Amygdala (tissue), 56 donors: ENCODE data around the gene USP22.
"Not testable (repeated sequence)": the region's sequence is repeated elsewhere in the genome, so short reads cannot be mapped to it uniquely, and the experiment has no call there.

ENCODE experiments used
- DNase-seq, 56 donors: peaks; one replicate each; lab custom pipeline; 2025; lab: John Stamatoyannopoulos, UW

The USP22 gene

DNA sequence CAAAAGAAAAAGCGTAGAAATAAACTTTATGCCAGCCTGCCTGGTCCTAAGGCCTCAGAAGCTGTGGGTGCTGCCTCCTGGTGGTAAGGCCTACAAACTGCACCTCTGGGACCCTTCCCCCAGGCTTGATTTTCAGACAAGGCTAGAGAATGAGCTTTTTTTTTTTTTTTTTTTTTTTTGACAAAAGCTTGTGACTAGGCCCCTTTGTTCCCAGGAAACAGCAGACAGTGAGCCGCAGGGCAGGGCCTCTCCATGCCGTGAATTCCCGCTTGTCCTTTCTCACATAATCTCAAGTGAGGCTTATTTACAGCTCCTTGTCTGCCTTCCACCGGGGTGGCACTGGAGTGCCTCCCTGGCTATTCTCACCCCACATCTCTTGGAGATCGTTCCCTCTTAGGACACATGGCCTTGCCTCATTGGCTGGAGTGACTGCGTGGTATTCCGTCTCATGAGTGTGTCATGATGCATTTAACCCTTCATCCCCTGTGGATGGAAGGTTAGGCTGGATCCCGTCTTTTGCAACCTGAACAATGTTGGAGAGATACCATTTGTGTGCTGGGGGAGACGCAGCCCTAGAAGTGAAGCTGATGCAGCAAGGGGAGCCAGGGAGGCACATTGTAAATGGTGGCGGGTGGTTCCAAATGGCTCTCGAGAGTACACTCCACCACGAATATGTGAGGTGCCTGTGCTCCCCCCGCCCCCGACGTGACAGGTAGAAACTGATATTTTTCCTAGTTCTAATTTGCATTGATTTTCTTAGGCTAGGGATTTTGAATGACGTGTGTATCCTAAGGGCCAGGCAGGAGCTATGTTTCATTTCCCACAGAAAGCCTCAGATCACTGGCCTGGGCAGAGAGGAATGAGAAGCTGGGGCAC lies 49.6 kb downstream of the USP22 start:
- DNase-seq, result peak in 47 of 56 donors; percentile 26 to 92 (median 67)

DNA sequence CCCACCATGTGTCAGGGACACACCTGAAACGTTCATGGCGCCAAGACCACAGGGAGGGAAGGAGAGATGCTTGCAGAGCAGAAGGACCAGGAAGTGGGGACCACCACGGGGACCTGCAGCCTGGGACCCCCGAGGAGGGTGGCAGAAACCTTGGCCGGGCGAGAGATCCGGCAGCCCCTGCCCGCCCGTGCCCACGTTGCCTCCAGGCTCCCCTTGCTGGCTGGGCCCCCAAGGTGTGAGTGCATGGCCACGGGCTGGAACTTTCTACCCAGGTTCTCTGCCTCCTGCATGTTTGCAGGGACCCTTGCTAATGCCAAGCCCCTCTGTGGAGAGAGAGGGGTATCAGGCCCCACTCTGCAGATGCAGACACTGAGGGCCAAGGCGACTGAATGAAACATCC lies 50.4 kb downstream of the USP22 start:
- no peak for DNase-seq

DNA sequence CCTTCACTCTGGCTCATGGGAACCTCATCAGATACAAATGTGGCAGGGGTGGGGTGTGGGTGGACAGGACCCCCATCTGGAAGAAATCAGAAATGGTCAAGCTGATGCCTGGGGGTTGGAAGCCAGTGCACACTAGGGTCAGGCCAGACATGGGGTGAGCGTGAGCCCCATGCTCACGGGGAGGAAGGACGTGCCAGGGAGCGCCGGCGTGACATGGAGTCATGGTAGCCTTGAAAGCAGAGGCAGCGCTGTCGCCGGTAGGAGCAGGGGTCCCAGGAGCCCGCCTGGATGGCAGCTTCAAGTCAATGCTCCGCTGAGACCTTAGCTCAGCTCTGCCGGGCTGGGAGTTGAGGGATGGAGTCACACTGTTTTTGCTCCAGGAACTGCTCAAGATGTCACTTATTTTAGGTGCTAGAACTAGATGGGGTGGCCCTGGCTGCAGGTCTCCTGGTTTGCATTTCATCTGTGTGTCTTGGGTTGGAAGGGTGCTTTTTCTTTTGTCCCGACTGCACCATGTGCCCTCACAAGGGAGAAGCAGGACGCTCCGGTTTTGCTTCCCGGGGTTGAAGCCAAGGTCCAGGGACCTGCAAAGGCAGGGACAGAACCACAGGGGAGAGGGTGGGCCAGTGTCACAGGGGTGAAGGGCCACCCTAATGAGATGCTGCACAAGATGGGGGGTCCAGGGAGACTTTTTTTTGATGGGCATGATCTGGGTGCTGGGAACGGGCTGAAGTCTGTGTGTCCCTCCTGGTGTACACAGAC lies 51.4 kb downstream of the USP22 start:
- DNase-seq, result no peak

DNA sequence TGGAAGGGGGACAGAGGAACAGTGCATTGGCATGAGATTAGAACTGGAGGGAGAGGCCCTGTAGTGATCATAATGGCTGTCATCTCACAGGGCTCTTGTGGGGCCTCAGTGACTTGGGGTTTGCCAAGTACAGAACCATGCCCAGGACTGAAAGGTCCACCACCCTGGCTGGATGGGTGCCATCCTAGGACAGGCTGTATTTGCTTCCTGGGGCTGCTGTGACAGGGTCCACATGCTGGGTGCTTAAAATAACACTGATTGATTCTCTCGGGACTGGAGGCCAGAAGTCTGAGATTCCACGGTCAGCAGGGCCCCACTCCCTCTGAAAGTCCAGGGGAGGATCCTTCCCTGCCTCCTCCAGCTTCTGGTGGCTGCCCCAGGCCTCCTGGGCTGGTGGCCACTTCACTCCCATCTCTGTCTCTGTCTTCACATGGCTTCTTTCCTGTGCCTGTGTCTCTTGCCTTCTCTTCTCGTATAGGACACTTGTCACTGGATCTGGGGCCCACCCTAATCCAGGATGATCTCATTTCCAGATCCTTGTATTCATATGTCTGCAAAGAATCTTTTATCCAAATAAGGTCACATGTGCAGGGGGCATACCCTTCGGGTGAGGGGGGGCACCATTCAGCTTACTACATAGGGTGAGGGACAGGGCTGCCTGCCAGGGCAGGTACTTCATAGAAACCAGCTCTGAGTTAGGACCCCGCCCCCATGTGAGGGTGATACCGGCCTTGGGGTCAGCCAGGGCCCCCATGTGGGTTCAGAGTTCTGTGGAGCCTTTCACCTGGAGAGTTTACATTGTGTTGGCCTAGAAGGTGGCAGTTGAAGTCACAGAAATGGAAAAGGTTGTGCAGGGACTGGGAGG lies 52.6 kb downstream of the USP22 start:
- no peak for DNase-seq

DNA sequence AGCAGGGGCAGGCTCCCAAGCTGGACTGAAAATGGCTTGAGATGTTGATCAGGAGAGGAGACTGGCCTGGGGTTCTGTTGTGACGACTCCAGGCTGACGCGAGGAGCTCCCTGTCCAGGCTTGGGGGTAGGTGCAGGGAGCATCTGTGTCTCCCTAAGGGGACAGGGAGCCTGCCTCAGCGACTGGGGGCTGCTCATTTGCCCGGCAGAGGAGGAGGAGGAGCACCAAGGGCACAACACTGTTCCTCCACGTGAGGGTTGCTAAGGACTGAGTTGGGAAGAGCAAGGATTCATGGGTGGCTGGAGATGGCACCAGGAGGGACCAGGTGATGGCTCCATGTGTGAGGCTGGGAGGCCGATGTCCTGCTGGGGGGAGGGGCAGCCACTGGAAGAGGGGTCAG lies 53.3 kb downstream of the USP22 start:
- no peak for DNase-seq

DNA sequence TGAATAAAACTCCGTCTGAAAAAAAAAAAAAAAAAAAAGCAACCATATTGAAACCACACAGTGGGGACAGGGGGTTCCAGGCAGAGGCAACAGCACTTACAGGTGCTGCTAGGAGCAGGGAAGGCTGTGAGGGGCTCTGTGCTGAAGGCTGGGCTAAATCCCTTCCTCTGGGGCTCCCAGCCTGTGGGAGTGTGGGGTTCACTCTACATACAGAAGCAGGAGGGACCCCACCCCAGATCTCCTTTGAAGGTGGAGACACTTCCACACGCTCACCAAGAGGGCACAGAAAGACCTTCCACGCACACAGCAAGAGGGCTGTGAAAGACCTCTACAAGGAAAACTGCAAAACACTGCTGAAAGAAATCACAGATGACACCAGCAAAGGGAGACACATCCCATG lies 53.9 kb downstream of the USP22 start:
- no peak for DNase-seq

DNA sequence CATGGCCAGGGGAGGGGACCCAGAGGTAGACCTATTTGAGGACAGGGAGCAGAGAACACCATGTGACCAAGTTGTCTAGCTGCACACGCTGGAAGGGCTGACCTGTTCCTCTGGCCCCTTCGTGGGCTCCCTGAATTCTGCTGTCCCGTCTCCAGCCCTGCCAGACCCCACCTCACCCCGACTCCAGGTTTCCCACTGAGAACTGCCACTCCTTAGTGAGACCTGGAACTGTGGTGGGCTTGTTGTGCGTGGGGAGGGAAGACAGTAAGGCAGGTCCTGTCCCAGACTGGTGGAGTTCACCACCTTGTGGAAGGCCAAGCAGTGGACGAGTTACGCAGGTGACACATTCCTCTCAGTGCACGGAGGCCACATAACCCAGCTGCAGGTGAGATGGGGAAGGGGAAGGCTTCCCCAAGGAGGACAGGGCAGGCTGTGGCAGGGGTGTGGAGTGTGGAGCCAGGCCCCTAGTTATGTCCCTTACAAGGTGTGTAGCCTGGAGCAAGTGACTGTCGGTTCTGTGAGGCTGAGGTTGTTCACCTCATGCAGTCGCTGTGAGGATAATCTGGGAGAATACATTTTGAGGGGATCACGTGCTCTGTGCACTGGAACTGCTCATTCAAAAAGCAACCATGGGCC lies 54.7 kb downstream of the USP22 start:
- DNase-seq, result no peak

DNA sequence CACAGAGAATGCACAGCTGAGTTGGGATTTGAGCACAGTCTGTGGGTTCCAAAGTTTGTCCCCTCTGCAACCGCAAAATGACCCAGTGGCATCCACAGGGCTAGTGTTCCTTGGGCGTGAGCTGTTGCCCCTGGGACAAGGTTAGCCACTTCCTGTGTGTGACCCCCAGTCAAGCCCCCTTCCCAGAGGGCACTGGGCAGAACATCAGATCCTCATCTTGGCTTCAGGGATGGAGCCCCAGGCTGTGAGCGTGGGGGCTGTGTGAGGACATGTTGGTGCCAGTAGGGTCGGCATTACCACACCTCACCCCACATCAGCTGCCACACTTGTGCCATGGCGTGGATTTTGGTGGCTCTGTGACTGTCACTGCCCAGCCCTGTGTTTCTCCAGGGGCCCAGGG lies 55.3 kb downstream of the USP22 start:
- no peak for DNase-seq

DNA sequence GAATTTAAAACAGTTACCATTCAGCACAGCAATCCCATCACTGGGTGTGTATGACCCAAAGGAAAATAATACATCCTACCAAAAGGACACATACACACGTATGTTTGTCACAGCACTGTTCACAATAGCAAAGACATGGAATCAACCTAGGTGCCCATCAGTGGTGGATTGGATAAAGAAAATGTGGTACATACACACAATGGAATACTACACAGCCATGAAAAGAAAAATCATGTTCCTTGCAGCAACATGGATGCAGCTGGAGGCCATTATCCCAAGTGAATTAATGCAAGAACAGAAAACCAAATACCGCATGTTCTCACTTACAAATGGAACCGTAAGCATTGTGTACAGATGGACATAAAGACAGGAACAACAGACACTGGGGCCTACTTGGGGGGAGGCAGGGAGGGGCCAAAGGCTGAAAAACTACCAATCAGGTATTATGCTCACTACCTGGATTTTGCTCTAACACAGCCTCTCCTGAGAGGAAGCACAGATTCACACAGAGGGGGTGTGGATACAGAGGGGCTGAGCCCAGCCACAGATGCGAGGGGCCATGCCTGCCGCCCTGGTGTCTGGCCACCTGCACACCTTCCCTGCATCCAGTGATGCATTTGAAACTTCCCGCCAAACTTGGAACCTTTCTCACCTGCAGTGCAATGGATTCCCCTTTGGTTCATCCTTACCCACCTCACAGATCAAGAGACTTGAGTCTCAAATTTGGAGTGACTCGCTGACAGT lies 55.9 kb downstream of the USP22 start:
- no peak for DNase-seq

DNA sequence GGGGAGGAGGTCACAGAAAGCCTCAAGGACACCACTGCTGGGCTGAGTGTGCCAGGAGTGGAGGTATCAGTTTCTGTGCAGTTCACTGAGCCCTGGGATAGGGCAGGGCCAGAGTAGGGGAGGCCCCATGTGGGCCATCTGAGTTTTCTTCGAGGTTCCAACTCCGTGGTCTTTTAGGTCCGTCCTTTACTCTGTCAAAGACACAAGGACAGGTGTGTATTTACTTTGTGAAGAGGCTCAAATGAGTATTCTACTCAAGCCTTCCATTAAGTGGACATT lies 59.5 kb downstream of the USP22 start:
- no peak for DNase-seq

DNA sequence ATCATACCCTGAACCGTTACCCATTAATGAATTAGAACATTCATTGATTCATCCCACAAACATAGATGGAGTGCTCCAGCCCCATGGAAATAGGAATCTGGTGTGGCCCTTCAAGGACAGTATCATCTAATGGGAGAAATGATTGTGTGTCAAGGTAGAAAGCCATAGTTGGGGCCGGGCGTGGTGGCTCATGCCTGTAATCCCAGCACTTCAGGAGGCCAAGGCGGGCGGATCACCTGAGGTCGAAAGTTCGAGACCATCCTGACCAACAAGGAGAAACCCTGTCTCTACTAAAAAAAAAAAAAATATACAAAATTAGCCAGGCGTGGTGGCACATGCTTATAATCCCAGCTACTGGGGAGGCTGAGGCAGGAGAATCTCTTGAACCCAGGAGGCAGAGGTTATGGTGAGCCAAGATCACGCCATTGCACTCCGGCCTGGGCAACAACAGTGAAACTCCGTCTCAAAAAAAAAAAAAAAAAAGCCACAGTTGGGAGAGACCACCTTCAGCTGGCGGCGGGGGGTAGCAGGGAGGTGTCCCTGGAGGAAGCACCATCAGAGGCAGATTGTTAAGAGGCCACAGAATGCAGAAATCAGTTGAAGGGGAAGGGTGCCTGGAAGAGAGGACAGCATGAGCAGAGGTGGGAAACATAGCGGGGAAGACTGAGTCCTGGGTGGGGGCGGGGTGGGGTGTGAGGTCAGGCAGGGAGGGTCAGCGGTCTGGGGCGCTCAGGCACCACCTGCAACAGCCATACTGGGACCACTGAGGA lies 60.0 kb downstream of the USP22 start:
- DNase-seq, result no peak

DNA sequence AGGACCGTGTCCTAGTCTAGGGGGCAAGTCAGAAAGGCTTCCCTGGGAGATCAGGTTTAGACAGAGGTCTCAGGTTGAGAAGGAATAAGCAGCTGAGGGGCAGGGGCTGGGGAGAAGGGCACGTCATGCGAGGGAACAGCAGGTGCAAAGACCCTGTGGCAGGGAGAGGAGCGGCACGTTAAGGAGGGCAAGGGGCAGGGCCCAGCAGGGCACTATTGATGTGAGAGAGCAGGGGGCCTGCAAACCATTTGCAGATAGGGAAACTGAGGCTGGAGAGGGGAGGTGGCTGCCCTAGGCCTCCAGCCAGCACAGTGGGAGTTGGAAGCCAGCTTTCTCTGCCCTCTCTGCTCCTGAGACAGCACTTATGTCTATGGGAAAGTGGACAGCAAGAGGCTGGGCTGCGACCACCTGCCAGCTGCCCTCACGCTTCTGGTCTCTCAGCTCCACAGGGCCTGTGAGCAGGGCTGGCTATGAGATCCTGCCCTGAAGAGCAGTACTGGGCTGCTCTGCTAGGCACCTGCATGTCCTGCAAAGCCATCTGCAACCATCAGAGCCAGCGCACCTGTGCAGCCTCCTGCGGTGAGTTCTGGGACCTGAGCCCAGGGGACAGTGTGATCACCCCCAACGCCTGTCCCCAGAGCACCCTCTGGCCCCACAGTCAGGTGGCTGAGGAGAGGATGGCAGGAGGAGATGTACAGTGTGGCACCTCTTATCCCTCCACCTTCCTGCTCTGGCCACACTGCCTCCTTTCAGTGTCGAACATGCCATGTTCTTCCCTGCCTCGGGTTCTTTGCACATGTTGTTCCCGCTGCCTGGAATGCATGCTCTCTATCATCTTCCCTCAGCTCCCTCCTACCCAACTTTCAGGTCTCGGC lies 61.5 kb downstream of the USP22 start:
- no peak for DNase-seq

DNA sequence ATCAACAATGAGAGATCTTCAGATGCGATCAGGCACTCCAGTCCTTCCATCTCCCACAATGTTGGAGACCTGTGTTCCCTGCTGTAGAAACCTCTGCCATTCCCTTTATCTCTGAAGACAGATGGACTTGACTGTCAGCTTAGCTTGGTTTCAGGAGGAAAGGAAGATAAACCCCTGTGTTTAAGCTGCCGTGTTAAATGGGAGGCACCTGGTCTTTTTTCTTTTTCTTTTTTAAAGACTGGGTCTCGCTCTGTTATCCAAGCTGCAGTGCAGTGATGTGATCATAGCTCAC lies 63.1 kb downstream of the USP22 start:
- DNase-seq, result no peak

DNA sequence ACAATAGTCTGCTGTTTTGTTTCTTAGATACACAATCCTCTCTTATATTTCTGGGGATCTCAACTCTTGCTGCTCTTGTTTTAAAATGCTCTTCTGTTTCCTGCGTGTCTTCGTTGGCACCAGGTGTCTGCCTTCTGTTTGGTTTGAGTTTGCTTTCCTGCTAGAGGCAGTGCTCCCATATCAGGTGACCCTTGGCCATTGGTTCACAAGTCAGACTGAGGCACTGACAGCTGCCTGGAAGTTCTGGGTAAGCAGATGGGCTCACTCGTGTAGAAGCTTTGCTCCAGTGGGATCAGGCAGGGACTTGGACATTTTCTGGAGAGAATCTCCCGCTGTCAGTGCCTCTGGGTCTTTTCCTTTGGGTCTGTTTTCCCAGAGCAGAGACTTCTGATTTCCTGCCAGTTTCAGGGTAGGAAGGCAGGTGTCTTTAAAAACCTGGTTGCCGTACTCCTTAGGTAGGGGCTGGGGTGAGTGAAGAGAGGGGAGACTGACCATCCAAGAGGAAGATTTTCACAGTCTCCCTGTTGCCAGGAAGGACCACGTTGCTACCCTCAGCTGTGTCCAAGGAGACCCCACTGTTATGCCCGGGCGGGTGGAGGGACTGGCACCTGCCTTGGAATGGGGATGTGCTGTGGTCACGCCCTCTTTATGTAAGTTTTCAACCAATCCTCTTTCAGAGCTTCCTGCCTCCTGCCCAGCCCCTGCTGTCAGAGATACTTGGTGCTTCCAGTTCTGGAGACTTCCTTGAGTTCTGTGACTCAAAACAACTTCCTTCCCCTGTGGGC lies 63.6 kb downstream of the USP22 start:
- DNase-seq, result not testable (repeated sequence)

DNA sequence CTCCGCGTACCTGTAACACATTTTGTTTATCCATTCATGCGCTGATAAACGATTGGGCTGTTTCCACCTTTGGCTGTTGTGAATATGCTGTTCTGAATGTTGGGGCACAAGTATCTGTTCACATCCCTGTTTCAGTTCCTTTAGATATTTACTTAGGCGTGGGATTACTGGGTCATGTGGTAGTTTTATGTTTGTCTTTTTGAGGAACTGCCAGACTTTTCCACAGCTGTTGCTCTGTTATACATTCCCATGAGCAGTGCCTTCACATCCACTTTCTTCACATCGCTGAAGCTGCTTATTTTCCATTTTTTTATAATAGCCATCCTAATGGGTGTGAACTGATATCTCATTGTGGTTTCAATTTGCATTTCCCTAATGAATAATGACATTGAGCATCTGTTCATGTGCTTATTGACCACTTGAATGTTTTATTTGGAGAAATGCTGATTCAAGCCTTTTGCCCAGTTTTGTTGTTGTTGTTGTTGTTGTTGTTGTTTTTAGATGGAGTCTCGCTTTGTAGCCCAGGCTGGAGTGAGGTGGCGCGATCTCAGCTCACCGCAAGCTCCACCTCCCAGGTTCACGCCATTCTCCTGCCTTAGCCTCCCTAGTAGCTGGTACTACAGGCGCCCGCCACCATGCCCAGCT lies 65.1 kb downstream of the USP22 start:
- not testable (repeated sequence) for DNase-seq

DNA sequence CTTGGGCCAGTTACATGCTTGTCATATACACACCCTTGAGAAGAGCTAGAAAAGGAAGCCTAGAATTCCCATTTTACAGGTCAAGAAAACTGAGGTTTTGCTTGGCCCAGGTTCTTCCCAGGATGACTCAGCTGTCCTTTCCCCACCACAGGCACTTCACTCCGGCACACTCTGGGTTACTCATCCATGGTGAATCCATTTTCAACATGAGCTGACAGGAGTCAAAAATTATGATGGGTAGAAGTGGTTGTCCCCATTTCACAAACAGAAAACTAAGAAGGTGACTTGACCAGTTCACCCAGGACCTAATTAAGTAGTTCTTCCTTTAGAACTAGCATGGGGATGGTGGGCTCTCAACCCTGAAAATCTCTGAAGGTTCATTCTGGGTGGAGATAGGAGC lies 67.2 kb downstream of the USP22 start:
- no peak for DNase-seq

DNA sequence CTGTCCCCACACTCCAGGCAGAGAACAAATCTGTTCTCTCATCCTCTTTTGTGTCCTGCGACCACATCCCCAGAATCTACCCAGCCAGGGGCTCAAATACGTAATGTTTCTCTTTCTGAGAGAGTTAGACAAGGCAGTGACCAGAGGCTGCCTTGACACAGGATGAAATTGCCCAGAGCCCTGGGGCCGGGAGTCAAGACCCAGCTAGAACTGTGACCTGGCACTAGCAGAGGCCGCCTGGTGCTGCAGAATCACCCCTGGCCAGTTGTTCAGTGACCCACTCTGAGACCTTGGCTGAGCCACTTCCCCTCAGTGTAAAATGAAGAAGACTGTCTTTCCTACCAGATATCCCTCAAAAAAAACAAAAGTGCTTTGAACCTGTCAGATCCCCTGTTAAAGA lies 72.5 kb downstream of the USP22 start:
- DNase-seq, result no peak
